Activated naive CD4-positive, alpha-beta T cell (primary cell): ENCODE results near the gene RHBDD1.

Source experiments
- DNase-seq, 4 experiments: peaks; one replicate each; lab custom pipeline; 2025; lab: John Stamatoyannopoulos, UW

The RHBDD1 gene, protein sequence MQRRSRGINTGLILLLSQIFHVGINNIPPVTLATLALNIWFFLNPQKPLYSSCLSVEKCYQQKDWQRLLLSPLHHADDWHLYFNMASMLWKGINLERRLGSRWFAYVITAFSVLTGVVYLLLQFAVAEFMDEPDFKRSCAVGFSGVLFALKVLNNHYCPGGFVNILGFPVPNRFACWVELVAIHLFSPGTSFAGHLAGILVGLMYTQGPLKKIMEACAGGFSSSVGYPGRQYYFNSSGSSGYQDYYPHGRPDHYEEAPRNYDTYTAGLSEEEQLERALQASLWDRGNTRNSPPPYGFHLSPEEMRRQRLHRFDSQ

GRCh38 chr2:226835796-226836547 is at the start of gene RHBDD1:
RHBDD1 (plus strand) TSS chr2:226836054; CDS start chr2:226864694, 28,640 bp downstream.
- peak; percentile 83 to 93 (median 86) for DNase-seq

DNA sequence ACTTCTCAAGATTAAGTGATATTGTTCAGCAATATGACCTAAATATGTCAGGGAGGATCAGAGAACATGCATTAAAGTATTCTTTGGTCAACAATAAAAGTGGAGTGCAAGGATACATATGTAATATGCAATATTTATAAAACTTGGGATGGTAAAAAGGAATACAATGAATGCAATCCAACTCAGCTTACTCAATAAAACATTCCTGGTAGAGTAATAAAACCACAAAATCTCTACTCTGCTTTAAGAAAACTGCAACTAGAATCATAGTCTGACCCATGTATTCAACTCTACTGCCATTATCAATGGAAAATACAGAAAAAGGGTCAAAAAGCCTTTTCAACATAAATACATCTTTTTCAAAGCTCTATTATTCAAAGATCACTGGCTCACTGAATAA is 47.8 kb upstream of the RHBDD1 start:
- DNase-seq: no peak

DNA sequence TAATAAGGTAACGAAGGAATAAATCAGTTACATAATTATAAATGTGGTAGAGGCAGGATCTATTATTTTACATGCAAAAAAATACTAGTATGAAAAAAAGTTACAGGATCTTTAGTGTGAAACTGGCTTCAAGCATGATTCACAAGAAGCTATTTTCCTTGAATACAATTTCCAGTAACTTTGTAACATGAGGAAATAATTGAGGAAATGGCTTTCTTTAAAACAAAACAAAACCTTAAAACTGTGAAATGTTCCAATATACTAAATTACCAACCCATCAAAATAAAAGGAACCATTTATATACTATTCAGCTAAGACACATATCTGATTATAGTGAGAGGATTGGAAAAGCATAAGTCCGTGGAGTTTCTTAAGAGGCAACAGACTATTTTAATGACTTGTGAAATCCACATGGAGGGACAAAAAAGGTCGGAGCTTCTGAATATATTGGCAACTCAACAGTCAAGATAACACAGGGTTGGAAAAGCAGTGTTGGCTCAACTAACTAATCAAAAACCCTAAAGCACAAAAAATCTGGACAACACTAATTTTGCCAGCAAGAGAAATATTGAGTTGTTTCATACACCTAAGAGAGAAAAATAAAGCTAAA is 46.9 kb upstream of the RHBDD1 start:
- DNase-seq: no peak

DNA sequence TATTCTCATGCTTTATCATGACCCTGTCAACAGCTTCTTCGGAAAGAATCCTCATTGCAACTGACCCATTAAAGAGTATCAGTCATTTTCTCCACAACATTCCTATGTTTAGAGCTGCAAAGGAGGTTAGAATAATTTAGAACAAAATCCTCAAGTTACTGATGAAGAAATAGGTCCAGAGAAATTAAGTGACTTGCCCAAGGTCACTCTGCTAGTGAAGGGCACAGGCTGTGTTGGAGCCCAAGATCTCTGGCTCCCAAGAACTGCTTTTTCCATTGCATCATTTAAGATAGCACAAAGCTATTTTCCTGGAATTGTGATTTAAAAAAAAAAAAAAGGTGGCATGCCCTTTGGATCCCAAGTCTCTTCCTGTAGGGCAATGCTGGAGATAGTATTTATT is 45.8 kb upstream of the RHBDD1 start:
- no peak for DNase-seq

- DNase-seq: no peak
These were observed 45.4 kb upstream of the RHBDD1 start for GRCh38 chr2:226790431-226790830.

DNA sequence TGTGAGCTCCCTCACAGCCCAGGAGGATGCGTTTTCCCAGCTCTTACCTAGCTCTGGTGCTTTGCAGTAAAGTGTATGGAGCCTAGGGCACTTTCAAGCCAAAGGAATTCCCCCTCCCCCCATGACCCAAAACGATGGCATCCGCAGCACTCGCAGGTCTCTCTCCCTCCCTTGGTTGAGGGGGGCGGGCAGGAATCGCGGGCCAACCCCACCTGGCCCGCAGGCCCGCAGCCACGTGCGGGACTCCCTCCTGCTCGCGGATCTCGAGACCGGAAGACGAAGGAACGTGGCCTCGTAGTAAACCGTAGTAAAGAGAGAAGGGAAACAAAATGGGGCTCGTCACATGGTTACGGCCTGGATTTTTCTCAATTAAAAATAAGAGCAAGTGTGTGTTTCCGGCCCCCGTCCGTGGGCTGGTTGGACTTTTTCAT is 44.8 kb upstream of the RHBDD1 start:
- DNase-seq: peak in 1 of 4 experiments; percentile 39

GRCh38 chr2:226791487-226792081 is 44.3 kb upstream of the RHBDD1 start:
- DNase-seq: peak; percentile 72 to 92 (median 87)

DNA sequence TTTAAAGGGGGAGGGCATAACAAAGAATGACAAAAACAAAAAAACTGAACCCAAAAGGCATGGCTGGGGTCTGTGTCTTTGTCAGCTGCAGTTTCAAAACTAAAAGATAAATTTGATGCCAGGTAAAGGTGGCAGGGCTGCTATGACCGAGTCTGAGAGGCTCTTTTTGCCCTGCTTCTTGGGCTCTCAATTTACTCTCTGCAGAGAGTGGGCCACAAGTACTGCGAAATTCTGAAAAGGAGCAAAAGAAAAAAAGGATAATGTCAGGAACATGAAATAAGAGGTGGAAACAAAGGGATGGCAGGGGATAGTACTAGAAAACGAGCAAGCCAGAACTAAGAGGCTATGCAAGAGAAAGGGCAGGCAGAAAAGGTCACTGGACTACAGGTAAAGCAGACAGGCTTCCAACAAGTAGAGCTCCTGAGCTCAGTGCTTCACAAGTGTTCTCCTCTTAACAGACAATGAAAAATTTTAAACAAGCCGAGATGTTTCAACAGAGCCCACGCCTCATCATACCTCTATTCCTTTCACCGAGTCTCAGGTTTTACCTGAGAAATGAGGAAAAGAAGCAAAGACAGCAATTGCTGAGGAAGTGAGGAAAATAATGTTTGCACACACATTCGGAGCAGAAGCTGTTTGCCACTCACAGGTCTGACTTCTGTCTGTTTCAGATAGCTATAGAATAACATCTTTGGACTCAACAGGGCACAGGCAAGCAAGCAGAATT is 43.5 kb upstream of the RHBDD1 start:
- DNase-seq: no peak

- DNase-seq: no peak
These were observed 42.2 kb upstream of the RHBDD1 start for GRCh38 chr2:226793646-226794045.

- no peak for DNase-seq
These were observed 41.6 kb upstream of the RHBDD1 start for GRCh38 chr2:226794196-226794661.

DNA sequence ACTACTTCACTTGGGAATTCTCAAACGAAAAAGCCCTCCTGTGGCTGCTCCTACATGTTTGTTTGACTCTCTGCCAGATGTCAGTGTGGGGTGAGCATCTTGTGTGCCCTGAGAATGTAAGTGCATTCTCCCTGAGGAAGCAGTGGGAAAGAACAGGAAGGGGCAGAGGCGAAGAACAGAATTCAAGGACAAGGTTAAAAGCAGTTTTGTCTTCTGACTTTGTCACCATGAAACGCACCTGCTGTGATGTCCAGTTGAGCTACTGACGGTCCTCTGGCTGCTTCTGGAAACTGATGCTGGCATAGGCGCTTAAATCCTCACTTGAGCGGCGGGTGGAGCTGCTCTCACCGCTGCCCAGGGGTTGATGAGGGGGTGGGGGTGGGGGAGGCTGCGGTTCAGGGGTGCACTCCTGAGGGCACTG is 41.1 kb upstream of the RHBDD1 start:
- DNase-seq: no peak

GRCh38 chr2:226795281-226796011 is 40.4 kb upstream of the RHBDD1 start:
- no peak for DNase-seq

DNA sequence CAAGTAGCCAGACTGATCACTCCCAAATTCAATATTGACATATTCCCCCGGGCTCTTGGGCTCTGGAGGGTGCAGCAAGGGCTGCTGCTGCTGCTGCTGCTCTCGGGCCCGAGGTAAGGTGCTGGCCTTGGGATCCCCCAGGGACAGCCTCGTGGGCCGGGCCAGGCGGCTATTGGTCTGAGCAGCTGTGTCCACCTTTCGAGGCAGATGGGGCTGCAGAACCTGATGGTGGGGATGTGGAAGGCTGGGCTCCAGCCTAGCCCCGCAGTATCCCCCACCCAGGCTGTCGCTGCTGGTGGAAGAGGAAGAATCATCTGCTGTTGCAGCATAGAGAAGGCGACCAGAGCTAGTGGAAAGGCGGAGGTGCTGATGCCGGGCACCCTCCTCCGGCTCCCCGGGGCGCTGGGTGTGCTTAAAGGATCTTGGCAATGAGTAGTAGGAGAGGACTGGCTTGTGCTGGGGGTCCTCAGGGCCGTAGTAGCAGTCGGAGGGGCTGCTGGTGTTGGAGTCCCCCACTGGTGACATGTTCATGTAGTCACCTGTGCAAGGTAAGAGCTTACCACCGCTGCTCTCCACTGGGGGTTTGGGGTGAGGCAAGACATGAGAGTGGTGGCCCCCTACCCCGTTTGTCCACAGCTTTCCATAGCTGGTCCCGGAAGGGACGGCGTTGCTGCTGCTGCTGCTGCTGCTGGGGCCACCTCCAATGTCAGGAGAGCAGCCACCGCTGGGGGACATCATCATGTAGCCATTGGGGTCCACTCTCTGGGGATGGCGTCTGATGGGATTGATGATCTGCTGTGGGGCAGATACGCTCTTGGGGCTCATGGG is 39.6 kb upstream of the RHBDD1 start:
- no peak for DNase-seq

DNA sequence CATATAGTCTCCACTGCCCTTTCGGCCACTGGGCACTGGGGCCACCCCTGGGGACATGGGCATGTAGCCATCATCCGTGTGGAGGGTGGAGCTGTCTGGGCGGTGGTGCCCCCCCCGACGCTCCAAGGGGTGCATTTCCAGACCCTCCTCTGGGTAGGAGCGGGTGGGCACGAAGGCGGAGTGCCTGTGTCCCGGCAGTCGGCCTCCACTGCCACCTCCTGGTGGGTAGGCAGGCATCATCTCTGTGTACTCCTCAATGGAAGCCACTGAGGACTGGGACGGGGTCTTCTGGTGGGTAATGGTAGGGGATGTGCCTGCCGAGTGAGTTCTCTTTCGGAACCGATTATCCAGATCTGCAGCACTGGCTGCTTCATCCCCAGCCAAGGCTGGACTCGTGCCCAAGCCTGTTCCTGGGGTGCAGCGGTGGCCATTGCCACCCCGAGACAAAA is 39.0 kb upstream of the RHBDD1 start:
- no peak for DNase-seq

DNA sequence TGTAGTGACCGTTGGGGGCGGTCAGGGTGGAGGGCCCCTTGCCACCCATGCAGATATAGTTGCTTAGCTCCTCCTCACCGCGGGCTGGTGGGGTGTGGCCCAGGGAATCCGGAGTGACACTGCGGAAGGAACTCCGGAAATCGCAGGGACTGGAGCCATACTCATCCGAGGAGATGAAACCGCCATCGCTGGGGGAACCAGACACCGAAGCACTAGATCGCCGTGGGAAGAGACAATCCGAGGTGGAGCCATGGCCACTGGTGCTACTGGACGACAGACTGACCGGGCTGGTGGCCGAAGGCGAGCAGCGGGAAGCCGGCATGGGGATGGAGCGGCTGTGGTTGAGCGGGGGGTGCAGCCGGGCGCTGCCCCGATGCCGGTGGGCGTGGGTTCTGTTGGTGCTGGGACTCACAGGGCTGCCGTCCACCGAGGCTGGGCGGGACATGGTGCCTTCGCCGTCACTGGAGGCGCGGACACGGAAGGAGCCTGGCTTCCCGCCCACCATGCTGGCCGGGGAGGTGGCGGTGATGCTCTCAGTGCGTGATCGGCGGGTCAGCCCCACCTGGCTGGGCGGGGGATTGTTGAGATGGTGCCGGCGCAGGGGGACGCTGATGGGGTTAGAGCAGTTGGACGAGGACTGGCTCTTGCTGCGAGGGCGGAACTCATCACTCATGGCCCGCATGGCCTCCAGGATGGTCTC is 38.4 kb upstream of the RHBDD1 start:
- DNase-seq: no peak

- no peak for DNase-seq
These were observed 37.8 kb upstream of the RHBDD1 start for GRCh38 chr2:226797989-226798421.

- peak; percentile 21 to 54 (median 29) for DNase-seq
These were observed 37.2 kb upstream of the RHBDD1 start for GRCh38 chr2:226798422-226799210.

DNA sequence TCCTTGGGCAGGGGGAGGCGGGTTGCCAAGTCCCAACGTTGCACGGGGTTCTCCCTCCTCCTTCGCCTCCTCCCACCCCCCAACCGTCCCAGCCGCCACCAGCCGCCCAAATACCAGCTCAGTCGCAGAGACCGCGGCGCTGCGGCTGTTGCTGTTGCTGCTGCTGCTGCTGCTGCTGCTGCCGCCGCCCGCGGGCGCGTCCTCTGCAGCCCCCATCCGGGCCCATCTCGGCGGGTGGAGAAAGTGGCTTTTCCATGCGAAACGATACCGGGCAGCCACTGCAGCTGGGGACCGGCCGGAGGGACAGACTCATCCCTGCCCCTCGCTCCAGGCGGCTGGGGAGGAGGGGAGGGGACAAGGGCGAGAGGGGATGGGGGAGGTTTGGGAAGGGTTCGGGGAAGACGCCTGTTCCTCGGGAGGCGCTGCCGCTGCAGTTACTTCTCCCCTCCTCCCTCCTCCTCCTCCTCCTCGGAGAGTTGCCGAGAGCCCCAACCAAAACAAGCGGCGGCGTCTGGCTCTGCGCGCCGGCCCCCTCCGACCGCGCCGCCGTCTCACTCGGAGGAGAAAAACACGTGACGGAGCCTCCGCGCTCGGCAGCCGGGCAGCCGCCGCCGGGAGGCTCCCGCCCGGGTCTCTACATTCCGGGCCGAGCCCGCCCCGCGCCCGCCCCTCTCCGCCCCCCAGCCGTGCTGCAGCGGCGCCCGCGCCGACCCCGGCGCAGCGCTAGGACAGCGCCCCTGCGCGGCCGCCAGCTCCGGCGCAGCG is 36.5 kb upstream of the RHBDD1 start, which contains the start of gene IRS1:
IRS1 (minus strand) TSS at position 610 of the 765 bp plus-strand sequence. CDS start 1,082 bp downstream, outside the sequence.
- DNase-seq: peak; percentile 26 to 66 (median 36)
